GM18505 (cell line): Measurements from ENCODE around the gene RNASE13.

Source experiments
- ATAC-seq: cut with Tn5 transposase; IDR thresholded peaks from one replicate; pipeline ENCODE4 v1.9.1; 2021; ENCODE audit not compliant: unreplicated experiment
- POLR2A ChIP-seq: IDR thresholded peaks from 4 replicates; pipeline ENCODE4 v1.6.1; 2011; ENCODE audit warnings: borderline replicate concordance; ENCODE audit not compliant: insufficient read depth, insufficient read length; ENCODE audit errors: extremely low read depth

The RNASE13 gene

GRCh38 chr14:21026274-21026987 lies 8.2 kb downstream of the RNASE13 start:
- no peak for ATAC-seq
- TF ChIP-seq POLR2A, result no peak

GRCh38 chr14:21025371-21026273 lies 9.0 kb downstream of the RNASE13 start:
- ATAC-seq, result no peak
- TF ChIP-seq POLR2A, result no peak

GRCh38 chr14:21024585-21025370 lies 9.8 kb downstream of the RNASE13 start, which contains the start of gene NDRG2:
NDRG2 (minus strand) TSS chr14:21025061; CDS start chr14:21023315, 1,746 bp downstream.
- no peak for ATAC-seq
- TF ChIP-seq POLR2A, result no peak

GRCh38 chr14:21023817-21024584 lies 10.6 kb downstream of the RNASE13 start:
- ATAC-seq, result no peak
- TF ChIP-seq POLR2A, result no peak

GRCh38 chr14:21023174-21023573 lies 11.4 kb downstream of the RNASE13 start:
- no peak for ATAC-seq
- TF ChIP-seq POLR2A, result no peak

GRCh38 chr14:21022686-21023085 lies 11.9 kb downstream of the RNASE13 start:
- no peak for ATAC-seq
- no peak for TF ChIP-seq POLR2A

- no peak for TF ChIP-seq POLR2A
- no peak for ATAC-seq
These were observed 13.5 kb downstream of the RNASE13 start for GRCh38 chr14:21020977-21021545.

GRCh38 chr14:21019366-21019765 lies 15.2 kb downstream of the RNASE13 start:
- TF ChIP-seq POLR2A, result no peak
- ATAC-seq, result no peak

- TF ChIP-seq POLR2A, result no peak
- no peak for ATAC-seq
These were observed 15.8 kb downstream of the RNASE13 start for GRCh38 chr14:21018781-21019180.

GRCh38 chr14:21018286-21018685 lies 16.3 kb downstream of the RNASE13 start:
- no peak for ATAC-seq
- no peak for TF ChIP-seq POLR2A

GRCh38 chr14:21017528-21018245 lies 16.9 kb downstream of the RNASE13 start:
- no peak for ATAC-seq
- no peak for TF ChIP-seq POLR2A
